ENCODE results near the gene ARL6IP5.

The ARL6IP5 gene

DNA sequence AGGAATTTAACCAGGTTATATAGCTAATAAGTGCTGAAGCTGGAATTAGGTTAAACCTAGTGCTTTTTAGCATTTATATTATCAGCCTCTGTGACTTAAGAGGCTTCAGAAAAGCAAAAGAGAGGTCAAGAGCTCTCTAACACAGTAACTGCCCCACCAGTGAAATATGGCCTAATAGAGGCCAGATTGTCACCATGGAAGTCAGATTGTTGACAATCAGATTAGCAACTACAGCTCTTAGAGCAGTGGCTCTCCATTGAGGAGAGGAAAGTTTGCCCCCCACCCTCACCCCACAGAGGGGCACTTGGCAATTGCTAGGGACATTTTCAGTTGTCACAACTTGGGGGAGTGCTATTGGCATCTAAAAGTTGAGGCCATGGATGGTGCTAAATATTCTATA lies 61.0 kb downstream of the ARL6IP5 start:
- Histone ChIP-seq H2AK5ac (ENCODE audit: low read length, severe bottlenecking) (no peak overlapping the region), H2AFZ (ENCODE audit: low read depth, low read length) (no peak overlapping the region), H2BK15ac (ENCODE audit: low read depth, poor library complexity, severe bottlenecking) (no peak overlapping the region), H2BK120ac (ENCODE audit: low read depth, low read length) (no peak overlapping the region), H4K91ac (ENCODE audit: low read length) (no peak overlapping the region), H3K4me3 (ENCODE audit: insufficient read depth in 1 of 2, low read depth in 1 of 2, low read length in 2 of 2) (no peak overlapping the region), H2BK12ac (ENCODE audit: low read length in 2 of 2) (no peak overlapping the region), H3K9ac (ENCODE audit: low read length) (no peak overlapping the region), H3K4ac (ENCODE audit: low read depth in 1 of 2, low read length in 2 of 2) (no peak overlapping the region), H3K9me3 (ENCODE audit: control insufficient read depth, low read length) (no peaks in the 10 kb centered on the region), H3K27ac (ENCODE audit: low read length, poor library complexity, severe bottlenecking) (no peak overlapping the region), H3K4me1 (ENCODE audit: control insufficient read depth, insufficient read depth, low read depth, low read length) (peaks cover 3% of the 10 kb centered on the region), H3K14ac (ENCODE audit: low read length in 2 of 2) (no peak overlapping the region), H3K79me1 (replicated peaks; ENCODE audit: low read length, poor library complexity, severe bottlenecking) (no peaks in the 10 kb centered on the region), H3K27me3 (ENCODE audit: control insufficient read depth in 1 of 2, insufficient read depth in 1 of 2, low read length in 2 of 2) (peaks cover 0 to 2% of the 10 kb centered on the region in 2 experiments), H3K23ac (ENCODE audit: low read length in 2 of 2) (no peak overlapping the region), H4K8ac (ENCODE audit: low read length) (no peak overlapping the region), H3K36me3 (ENCODE audit: control insufficient read depth in 1 of 2, insufficient read depth in 2 of 2, low read depth in 1 of 2, low read length in 2 of 2) (no peaks in the 10 kb centered on the region), H3K18ac (ENCODE audit: low read depth in 1 of 2, low read length in 2 of 2) (no peak overlapping the region), H3K4me2 (ENCODE audit: low read length, poor library complexity, severe bottlenecking) (no peak overlapping the region), H2BK5ac (ENCODE audit: low read depth, low read length, poor library complexity, severe bottlenecking) (no peak overlapping the region)
- no peak for DNase-seq

DNA sequence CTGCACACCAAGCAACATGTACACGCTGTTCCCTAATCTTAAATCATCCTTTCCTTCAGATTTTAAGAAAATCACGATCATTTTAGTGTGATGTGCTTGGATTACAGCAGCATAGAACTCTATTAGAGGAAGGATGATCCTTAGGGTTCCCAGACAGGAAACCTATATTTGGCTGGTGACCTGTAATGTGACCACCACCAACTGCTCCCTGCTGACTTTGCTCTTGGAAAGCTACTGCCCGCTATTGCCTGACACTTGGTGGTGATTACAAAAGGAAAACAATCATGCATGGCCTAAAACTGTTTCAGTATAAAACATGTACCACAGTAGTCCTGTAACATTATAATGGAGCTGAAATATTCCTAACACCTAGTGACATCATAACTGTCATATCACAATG lies 64.8 kb downstream of the ARL6IP5 start:
- no peak overlapping the region for H2BK12ac ChIP-seq (ENCODE audit: low read length in 2 of 2)
- H3K23ac ChIP-seq (ENCODE audit: low read length in 2 of 2): no peak overlapping the region
- H3K27me3 ChIP-seq (ENCODE audit: control insufficient read depth in 1 of 2, insufficient read depth in 1 of 2, low read length in 2 of 2): peaks cover 0 to 19% of the 10 kb centered on the region in 2 experiments
- no peak overlapping the region for H2BK5ac ChIP-seq (ENCODE audit: low read depth, low read length, poor library complexity, severe bottlenecking)
- H3K27ac ChIP-seq (ENCODE audit: low read length, poor library complexity, severe bottlenecking): no peak overlapping the region
- H3K14ac ChIP-seq (ENCODE audit: low read length in 2 of 2): no peak overlapping the region
- H3K4me1 ChIP-seq (ENCODE audit: control insufficient read depth, insufficient read depth, low read depth, low read length): peaks cover 5% of the 10 kb centered on the region
- H2BK15ac ChIP-seq (ENCODE audit: low read depth, poor library complexity, severe bottlenecking): no peak overlapping the region
- no peak overlapping the region for H3K4me3 ChIP-seq (ENCODE audit: insufficient read depth in 1 of 2, low read depth in 1 of 2, low read length in 2 of 2)
- H2AK5ac ChIP-seq (ENCODE audit: low read length, severe bottlenecking): no peak overlapping the region
- no peak overlapping the region for H4K91ac ChIP-seq (ENCODE audit: low read length)
- no peak overlapping the region for H4K8ac ChIP-seq (ENCODE audit: low read length)
- H2BK120ac ChIP-seq (ENCODE audit: low read depth, low read length): no peak overlapping the region
- no peak overlapping the region for H3K4ac ChIP-seq (ENCODE audit: low read depth in 1 of 2, low read length in 2 of 2)
- DNase-seq: no peak
- WGBS: 86% methylated on average over 1 of the region's 3 CpGs
- no peak overlapping the region for H2AFZ ChIP-seq (ENCODE audit: low read depth, low read length)
- no peak overlapping the region for H3K4me2 ChIP-seq (ENCODE audit: low read length, poor library complexity, severe bottlenecking)
- H3K79me1 ChIP-seq (replicated peaks; ENCODE audit: low read length, poor library complexity, severe bottlenecking): no peaks in the 10 kb centered on the region
- no peaks in the 10 kb centered on the region for H3K36me3 ChIP-seq (ENCODE audit: control insufficient read depth in 1 of 2, insufficient read depth in 2 of 2, low read depth in 1 of 2, low read length in 2 of 2)
- H3K9me3 ChIP-seq (ENCODE audit: control insufficient read depth, low read length): no peaks in the 10 kb centered on the region
- no peak overlapping the region for H3K18ac ChIP-seq (ENCODE audit: low read depth in 1 of 2, low read length in 2 of 2)
- no peak overlapping the region for H3K9ac ChIP-seq (ENCODE audit: low read length)

Small RNA genes lying within 50 kb of the gene (small RNA-seq; reads per million reads assigned to genes)
- gene MIR3136 (ENCODE audit: low read depth): 1.2 reads per million
